Thoracic aorta (tissue), 2 donors: ENCODE data around the gene ARFGAP1. TPM values are rescaled to one million over a fixed set of nuclear protein-coding genes. Genes with fewer than 3 reads are reported as not detected.

Source experiments
- ATAC-seq: fragments of 150-250 bp; one replicate; pipeline ENCODE4 v1.8.0; 2017; ENCODE audit warnings: low read depth; ENCODE audit not compliant: insufficient number of reproducible peaks, low FRiP score
- DNase-seq: peaks from one replicate; pipeline ENCODE4 v3.0.0-alpha.2; 2020; ENCODE audit warnings: low spot score
- H3K27ac ChIP-seq, 2 donors: fragments of 200-600 bp; sonication (generic); 1 replicate in 1 of 2; 2 replicates in 1 of 2; pipeline ENCODE4 v1.5.1; 2016; ENCODE audit warnings: mild to moderate bottlenecking in 2 of 2, moderate library complexity in 2 of 2
- H3K27me3 ChIP-seq: fragments of 200-600 bp; sonication (generic); replicated peaks from 2 replicates; pipeline ENCODE4 v1.6.0; 2016; ENCODE audit warnings: mild to moderate bottlenecking; ENCODE audit not compliant: insufficient read depth
- H3K36me3 ChIP-seq: fragments of 200-600 bp; sonication (generic); one replicate; pipeline ENCODE4 v1.5.1; 2016
- H3K4me1 ChIP-seq, 2 donors: fragments of 200-600 bp; sonication (generic); 1 replicate in 1 of 2; 2 replicates in 1 of 2; pipeline versions ENCODE4 v1.5.1 to v1.6.0; 2016; ENCODE audit warnings: low read depth in 2 of 2, mild to moderate bottlenecking in 1 of 2; ENCODE audit not compliant: control insufficient read depth in 1 of 2
- H3K4me3 ChIP-seq: fragments of 200-600 bp; sonication (generic); 2 replicates; pipeline ENCODE4 v1.5.1; 2016; ENCODE audit warnings: mild to moderate bottlenecking
- H3K9me3 ChIP-seq: fragments of 200-600 bp; sonication (generic); 2 replicates; pipeline ENCODE4 v1.5.1; 2016
- CTCF ChIP-seq: fragments of 200-600 bp; sonication (generic); IDR thresholded peaks from one replicate; pipeline ENCODE4 v1.5.1; 2019; ENCODE audit warnings: antibody characterized with exemption
- total RNA-seq, 2 donors: library from RNA; depleted of rRNA; stranded (reverse); fragments of >200 nt; gene quantifications; one replicate each; pipeline versions ENCODE4 v1.1.0 to v1.2.3, GENCODE V29; 2016

The ARFGAP1 gene
- total RNA-seq, 2 donors from 2014 or later: 110 to 119 TPM

GRCh38 chr20:63274381-63275228 lies 2.0 kb downstream of the ARFGAP1 start:
- H3K27me3 ChIP-seq: no peaks in the 10 kb centered on the region
- ATAC-seq: no peak

DNA sequence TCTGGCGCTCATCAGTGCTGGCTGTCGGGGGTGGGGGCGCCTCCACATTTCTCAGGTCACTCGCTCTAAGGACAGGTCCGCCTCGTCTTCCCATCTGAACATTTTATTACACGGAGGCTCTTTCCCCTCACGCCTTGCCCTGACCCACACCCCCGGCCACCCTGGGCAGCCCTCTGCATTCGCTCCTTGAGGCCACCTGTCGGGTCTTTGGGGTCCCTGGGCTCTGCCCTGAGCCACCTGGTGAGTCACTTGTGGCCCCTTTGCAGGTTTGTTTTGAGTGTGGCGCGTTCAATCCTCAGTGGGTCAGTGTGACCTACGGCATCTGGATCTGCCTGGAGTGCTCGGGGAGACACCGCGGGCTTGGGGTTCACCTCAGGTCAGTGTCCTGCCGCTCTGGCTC lies 3.2 kb downstream of the ARFGAP1 start:
- Histone ChIP-seq H3K9me3 (no peaks in the 10 kb centered on the region), H3K4me1 (peaks cover 17 to 25% of the 10 kb centered on the region in 2 donors), H3K27ac (no peak overlapping the region), H3K36me3 (peaks cover 41% of the 10 kb centered on the region), H3K4me3 (no peak overlapping the region), H3K27me3 (no peaks in the 10 kb centered on the region)
- DNase-seq (no peak), ATAC-seq (no peak)
- no peak for TF ChIP-seq CTCF

More at GRCh38 chr20:63274381-63275228, 2.0 kb downstream of the ARFGAP1 start:
- no peak overlapping the region for H3K27ac ChIP-seq
- peaks cover 29% of the 10 kb centered on the region for H3K36me3 ChIP-seq
- TF ChIP-seq CTCF: no peak
- peaks cover 17 to 25% of the 10 kb centered on the region in 2 donors for H3K4me1 ChIP-seq
- no peaks in the 10 kb centered on the region for H3K9me3 ChIP-seq
- H3K4me3 ChIP-seq: no peak overlapping the region
- no peak for DNase-seq

GRCh38 chr20:63276956-63277355 lies 4.3 kb downstream of the ARFGAP1 start:
- Histone ChIP-seq H3K9me3 (no peaks in the 10 kb centered on the region), H3K27me3 (no peaks in the 10 kb centered on the region), H3K27ac (no peak overlapping the region), H3K4me1 (peaks cover 12 to 21% of the 10 kb centered on the region in 2 donors), H3K36me3 (peaks cover 46% of the 10 kb centered on the region), H3K4me3 (no peak overlapping the region)
- ATAC-seq (no peak), DNase-seq (no peak)
- TF ChIP-seq CTCF: no peak

DNA sequence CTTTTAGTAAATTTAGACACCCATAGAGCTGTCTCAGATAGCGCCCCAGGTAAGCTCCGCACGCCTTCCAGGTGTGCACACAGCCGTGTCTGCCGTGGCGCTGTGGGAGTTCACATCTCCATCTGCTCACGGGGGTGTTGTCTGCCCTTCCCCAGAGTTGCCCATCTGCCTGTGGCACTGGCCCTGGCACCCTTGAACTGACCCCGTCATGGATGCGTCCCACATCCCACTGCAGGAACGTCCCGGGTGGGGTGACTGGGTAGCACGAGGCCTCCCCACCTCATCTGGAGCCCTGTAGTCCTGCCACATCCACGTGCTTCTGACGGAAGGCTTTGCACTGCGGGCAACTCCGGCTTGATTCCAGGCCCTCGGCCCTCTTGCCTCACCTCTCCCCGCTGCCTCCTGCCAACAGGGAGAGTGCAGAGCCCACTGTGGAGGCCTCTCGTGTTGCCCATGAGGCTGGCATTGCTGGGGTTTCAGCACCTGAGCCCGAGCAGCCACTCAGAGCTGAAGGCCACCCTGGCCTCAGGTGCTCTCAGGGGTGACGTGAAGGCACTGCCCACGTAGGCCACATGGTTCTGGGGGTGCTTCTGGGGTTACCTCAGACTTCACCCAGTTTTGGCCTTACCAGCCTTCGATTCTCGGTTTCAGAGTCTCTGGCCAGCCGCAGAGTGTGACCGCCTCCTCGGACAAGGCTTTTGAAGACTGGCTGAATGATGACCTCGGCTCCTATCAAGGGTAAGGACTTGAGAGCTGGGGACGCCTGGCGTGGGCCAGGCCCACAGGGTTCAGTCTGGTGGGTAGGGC lies 5.1 kb downstream of the ARFGAP1 start:
- Histone ChIP-seq H3K27ac (no peak overlapping the region), H3K4me1 (peaks cover 11 to 19% of the 10 kb centered on the region in 2 donors), H3K27me3 (no peaks in the 10 kb centered on the region), H3K4me3 (no peak overlapping the region), H3K36me3 (peaks cover 49% of the 10 kb centered on the region), H3K9me3 (no peaks in the 10 kb centered on the region)
- no peak for TF ChIP-seq CTCF
- ATAC-seq: no peak
- no peak for DNase-seq

- ATAC-seq: no peak
- no peak for DNase-seq
- Histone ChIP-seq H3K4me1 (peaks cover 8 to 15% of the 10 kb centered on the region in 2 donors), H3K36me3 (peaks cover 55% of the 10 kb centered on the region), H3K27me3 (no peaks in the 10 kb centered on the region), H3K9me3 (no peaks in the 10 kb centered on the region), H3K4me3 (no peak overlapping the region), H3K27ac (no peak overlapping the region)
- TF ChIP-seq CTCF: no peak
Measured at GRCh38 chr20:63278661-63279060, 6.0 kb downstream of the ARFGAP1 start.
